Measurements from ENCODE around the gene NACAD. TPM values are rescaled to one million over a fixed set of nuclear protein-coding genes. Genes with fewer than 3 reads are reported as not detected.
A peak's percentile ranks its signal among the peaks of the same experiment; 100 is the strongest.

The NACAD gene
- total RNA-seq, 1 donor from 2014 or later: 0.33 TPM

DNA sequence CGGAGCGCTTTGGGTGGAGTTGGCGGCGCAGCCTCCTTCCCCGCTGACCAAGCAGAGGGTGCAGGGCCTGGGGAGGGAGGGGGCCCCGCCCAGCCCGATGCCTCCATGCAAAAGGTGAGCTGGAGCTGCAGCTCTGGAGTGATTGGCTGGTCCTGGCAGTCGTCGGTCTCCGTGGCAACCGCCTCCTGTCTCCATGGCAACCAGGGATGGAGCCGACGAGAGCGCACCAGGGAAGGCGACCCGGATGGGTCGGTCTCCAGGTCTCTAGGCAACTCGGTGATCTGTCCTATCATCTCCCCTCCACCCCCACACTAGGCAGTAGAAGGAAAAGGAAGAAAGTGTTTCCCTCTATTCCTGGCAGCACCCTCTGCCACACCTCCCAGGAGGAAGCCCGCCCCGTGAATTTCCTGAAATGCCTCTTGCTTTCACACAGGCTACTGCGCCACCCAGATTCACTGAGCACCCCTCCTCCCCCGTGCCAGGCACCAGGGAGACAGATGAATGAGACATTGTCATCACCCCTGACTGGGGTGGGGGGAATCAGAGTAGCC is 647 bp upstream of the NACAD start:
- ATAC-seq (ENCODE audit: low read depth) (peak; percentile 57), DNase-seq (no peak)
- Mint-ChIP-seq H3K4me3 (peak overlapping the region; percentile 78), H3K27me3 (peaks cover 11% of the 10 kb centered on the region), H3K4me1 (peaks cover 9% of the 10 kb centered on the region), H3K27ac (no peak overlapping the region), H3K36me3 (ENCODE audit: low read depth) (peaks cover 2% of the 10 kb centered on the region), H3K9me3 (peaks cover 8% of the 10 kb centered on the region)
- intact Hi-C loops (cut with micrococcal nuclease): no loop called here
- TF ChIP-seq, protein P1, sequence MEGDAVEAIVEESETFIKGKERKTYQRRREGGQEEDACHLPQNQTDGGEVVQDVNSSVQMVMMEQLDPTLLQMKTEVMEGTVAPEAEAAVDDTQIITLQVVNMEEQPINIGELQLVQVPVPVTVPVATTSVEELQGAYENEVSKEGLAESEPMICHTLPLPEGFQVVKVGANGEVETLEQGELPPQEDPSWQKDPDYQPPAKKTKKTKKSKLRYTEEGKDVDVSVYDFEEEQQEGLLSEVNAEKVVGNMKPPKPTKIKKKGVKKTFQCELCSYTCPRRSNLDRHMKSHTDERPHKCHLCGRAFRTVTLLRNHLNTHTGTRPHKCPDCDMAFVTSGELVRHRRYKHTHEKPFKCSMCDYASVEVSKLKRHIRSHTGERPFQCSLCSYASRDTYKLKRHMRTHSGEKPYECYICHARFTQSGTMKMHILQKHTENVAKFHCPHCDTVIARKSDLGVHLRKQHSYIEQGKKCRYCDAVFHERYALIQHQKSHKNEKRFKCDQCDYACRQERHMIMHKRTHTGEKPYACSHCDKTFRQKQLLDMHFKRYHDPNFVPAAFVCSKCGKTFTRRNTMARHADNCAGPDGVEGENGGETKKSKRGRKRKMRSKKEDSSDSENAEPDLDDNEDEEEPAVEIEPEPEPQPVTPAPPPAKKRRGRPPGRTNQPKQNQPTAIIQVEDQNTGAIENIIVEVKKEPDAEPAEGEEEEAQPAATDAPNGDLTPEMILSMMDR (IDR thresholded peaks at IDR 0.05): no peak
- ChIA-PET POLR2A (interaction anchor here (0.7 to 1.4 kb wide), 3 partner anchors 22 to 342 kb away, joined by 3 read pairs; partner anchors contain the start of gene TBRG4), CTCF (no interaction called here)

DNA sequence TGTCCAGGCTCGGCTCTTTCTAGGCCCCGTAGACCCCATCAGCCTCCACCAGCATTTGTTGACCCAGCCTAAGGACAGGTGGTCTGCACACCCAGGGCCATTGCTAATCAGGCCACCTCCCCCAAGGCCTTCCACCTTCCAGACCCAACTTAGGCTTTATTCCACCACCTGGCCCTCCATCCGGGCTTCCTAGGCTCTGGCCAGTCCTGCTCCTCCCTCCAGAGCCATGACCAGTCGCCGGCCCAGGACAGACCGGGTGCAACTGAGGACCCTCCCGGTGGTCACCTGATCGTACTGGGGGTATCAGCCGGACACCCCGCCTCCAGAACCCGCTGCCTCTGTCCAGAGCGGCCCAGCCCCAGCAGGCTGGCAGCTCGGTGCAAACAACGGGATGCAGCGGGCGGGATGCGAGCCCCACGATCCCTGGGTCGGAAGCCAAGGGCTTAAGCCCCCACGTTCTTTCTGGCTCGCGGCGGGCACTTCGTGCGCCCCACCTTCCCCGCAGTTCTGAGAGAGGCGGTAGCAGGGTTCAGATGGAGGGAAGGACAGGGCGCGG is 545 bp downstream of the NACAD start:
- ChIA-PET POLR2A (interaction anchor here (1.4 kb wide), 1 partner anchor 87 kb away, joined by 3 read pairs; no protein-coding TSS in a partner anchor), CTCF (no interaction called here)
- peaks cover 9% of the 10 kb centered on the region for H3K4me1 Mint-ChIP-seq
- peaks cover 11% of the 10 kb centered on the region for H3K27me3 Mint-ChIP-seq
- peak overlapping the region; percentile 62 for H3K4me3 Mint-ChIP-seq
- H3K36me3 Mint-ChIP-seq (ENCODE audit: low read depth): no peaks in the 10 kb centered on the region
- intact Hi-C loops (cut with micrococcal nuclease): no loop called here
- DNase-seq (no peak), ATAC-seq (ENCODE audit: low read depth) (no peak)
- H3K27ac Mint-ChIP-seq: no peak overlapping the region
- H3K9me3 Mint-ChIP-seq: peaks cover 5% of the 10 kb centered on the region
- TF ChIP-seq, protein P1 (IDR thresholded peaks at IDR 0.05): no peak

DNA sequence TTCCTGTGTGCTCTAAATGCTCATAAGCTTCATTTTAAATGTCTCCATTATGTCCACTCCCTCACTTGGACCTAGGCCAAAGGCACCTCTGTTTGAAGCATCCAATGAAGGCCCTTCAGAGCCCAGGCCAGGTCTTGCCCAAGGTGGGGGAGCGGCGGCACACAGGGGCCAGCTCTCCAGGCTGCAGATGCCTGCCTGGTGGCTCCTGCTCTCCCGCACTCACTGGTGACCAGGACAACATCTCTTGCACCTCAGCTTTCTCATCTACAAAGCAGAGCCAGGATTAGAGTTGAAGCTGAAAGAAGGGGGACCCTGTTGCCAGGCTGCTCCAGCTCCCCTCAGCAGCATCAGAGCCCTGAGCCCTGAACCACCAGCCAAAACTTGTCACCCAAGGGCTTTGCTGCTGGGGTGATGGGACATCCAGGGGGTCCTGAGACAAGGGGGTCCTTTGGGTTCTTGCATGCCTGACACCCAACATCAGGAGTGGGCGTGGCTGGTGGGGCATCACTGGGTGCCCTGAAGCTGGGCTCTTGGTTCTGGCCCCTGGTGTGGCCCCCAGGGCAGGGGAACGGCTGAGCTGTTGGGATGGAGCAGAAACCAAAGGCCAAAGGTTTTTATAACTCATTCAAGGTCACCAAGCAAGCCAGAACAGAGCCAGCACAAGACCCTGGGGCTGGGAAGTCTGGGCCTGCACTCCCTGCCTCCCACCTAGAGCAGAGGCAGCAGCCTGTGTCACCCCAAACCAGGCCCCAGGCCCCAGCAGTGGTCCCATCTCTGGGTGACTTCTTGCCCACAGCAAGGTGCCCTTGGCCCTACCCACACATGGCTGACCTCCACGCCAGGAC is 1.2 kb downstream of the NACAD start:
- Mint-ChIP-seq H3K27me3 (peaks cover 11% of the 10 kb centered on the region), H3K9me3 (peaks cover under 1% of the 10 kb centered on the region), H3K4me1 (peaks cover 9% of the 10 kb centered on the region), H3K36me3 (ENCODE audit: low read depth) (no peaks in the 10 kb centered on the region), H3K4me3 (peak overlapping the region; percentile 56), H3K27ac (no peak overlapping the region)
- ChIA-PET CTCF (no interaction called here), POLR2A (no interaction called here)
- DNase-seq: no peak
- ATAC-seq (ENCODE audit: low read depth): no peak
- intact Hi-C loops (cut with micrococcal nuclease): no loop called here
- TF ChIP-seq, protein P1 (IDR thresholded peaks at IDR 0.05): no peak

DNA sequence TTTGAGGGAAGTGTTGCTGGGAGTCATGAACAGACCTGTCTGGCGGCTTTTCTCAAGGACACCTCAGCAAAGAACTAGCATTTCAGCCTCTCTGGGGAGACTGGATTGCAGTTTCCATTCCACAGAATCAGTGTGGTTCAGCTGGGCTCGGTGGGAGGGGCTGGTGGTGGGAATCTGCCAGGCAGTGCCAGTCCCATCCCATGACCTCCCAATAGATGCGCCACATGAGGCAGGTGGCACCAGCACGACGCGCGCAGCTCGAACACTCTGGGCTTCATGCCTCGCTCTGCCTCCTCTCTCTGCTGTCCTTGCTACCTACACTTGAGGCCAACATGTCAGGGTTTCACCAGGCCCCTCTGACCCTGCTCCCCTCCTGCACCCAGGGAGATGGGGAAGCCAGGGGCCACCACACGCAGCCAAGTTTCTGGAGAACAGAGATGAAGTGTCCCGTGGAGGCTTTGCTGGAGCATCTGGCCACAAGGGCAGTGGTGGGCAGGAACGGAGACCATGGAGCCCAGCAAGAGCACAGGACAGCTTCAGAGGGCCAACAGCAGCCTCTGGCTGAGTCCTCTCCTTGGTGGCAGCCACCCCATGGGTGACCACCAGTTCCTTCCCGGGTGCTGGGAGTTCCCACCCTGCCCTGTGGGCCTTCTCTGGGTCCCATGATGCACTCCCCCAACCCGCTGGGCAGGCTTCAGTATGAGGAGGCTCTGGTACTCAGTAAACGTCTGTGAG is 2.3 kb downstream of the NACAD start:
- no peak for ATAC-seq (ENCODE audit: low read depth)
- Mint-ChIP-seq H3K27me3 (peaks cover 11% of the 10 kb centered on the region), H3K27ac (no peak overlapping the region), H3K4me3 (no peak overlapping the region), H3K9me3 (no peaks in the 10 kb centered on the region), H3K36me3 (ENCODE audit: low read depth) (no peaks in the 10 kb centered on the region), H3K4me1 (peaks cover 9% of the 10 kb centered on the region)
- TF ChIP-seq, protein P1 (IDR thresholded peaks at IDR 0.05): no peak
- CTCF ChIA-PET: no interaction called here
- no peak for DNase-seq
- intact Hi-C loops (cut with micrococcal nuclease): no loop called here
- POLR2A ChIA-PET: no interaction called here
